GM21360 (cell line): Measurements from ENCODE around the gene UBE2J1.
A peak's percentile ranks its signal among the peaks of the same experiment; 100 is the strongest.

Experiments used
- ATAC-seq: cut with Tn5 transposase; IDR thresholded peaks from one replicate; pipeline ENCODE4 v1.9.1; 2021; ENCODE audit warnings: mild to moderate bottlenecking, moderate library complexity; ENCODE audit not compliant: unreplicated experiment

UBE2J1 gene

GRCh38 chr6:89368107-89368506, 15.6 kb upstream of the UBE2J1 start:
- ATAC-seq, result no peak

DNA sequence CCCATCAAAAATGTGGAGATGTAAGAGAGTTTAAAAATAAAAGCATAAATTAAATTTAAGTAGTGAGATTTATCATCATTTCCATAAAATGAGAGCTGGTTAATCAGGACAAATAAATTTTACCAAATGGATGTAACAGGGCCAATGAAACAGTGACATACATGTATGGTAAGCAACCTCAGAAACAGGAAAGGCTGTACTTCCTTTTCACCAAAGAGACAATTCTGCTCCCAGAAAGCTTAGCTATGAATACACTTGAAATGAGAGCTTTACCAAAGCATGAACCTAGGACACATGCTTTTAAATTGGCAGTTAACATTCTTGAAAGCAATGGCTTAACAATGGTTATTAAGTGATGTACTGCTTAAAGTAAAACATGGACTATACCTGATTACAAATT, 12.1 kb upstream of the UBE2J1 start:
- no peak for ATAC-seq

DNA sequence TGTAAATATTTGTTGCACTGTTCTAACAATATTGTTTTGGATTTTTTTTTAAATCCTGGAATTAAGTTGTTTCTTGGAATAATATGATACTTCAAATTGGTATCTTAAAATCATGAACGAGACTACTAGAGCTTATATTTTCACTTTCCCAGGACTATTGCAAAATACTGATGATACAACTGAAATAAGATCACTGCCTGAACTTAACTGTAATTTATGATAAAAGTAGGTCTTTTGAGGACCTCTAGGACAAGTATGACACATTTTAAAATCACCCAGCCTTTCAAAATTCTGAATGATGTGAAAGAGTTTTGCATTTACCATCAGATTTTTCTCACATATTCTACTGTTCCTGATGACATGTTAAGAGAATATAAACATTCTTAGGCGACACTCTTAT, 8.6 kb upstream of the UBE2J1 start:
- no peak for ATAC-seq

DNA sequence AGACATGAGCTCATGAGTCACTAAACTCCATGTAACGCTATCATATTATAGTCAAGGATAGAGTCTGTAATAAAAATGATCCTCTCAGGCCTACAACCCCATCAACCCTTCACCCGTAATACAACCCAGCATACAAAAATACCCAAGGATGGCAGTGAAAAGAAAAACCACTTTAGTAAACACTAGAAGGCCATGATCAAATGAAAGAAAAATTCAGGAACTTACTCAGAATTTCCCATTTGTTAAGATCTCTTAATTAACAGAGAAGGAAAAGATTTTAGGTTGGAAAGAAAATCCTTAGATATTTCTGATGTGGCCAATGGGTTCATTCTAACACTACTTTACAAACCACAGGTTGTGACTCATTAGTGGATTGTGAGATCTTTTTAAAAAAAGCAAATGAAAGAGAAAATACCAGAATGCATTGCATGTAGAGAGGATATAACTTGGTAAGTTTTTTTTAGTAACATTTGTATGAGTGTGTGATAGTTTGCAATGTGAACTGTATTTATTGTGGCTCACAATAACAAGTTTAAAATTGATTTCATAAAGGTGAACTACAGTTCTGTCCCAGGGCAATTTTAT, 8.0 kb upstream of the UBE2J1 start:
- ATAC-seq, result peak; percentile 47

DNA sequence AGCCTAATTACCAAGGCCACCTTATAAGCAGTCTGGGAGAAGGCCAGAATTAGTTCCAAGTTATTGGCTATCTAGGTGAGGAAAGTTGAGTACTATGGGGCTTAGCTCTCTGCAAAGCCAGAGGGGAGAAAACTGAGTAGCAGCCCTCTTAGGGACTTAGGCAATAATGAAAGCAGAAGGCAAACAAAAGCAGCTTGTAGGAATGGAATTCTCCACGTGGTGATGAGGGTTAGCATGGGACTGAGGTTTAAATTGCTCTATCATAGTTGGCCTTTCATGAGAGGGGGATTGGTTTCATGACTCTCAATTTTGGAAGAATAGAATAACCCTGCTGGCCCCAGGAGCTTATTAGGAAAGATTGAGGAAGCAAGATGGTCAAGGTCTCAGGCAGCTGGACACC, 7.0 kb upstream of the UBE2J1 start:
- ATAC-seq, result no peak

GRCh38 chr6:89357390-89357789, 4.9 kb upstream of the UBE2J1 start:
- peak; percentile 42 for ATAC-seq

DNA sequence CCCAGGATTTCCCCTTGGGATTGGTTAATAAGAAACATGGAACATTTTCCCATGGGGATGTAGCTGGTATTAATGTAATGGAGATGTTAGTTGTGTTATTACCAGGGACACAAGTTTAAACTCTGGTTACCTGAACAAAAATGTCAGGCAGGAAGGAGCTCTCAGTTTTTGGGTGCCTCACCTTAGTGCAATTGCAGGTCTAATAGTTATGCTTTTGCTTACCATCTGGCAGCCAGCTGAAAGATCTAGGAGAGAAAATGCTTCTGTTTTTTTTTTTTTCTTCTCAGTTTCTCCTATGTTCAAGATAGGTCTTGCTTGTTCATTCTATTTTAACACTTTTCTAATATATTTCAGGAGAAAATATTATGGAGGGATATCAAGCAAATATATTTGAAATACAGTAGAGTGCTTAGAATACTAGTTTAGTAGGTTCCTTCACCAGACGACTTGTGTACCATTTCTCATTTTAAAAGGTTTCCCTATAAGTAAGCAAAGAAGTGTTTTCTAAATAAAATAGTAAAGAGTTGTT, 4.2 kb upstream of the UBE2J1 start:
- no peak for ATAC-seq

DNA sequence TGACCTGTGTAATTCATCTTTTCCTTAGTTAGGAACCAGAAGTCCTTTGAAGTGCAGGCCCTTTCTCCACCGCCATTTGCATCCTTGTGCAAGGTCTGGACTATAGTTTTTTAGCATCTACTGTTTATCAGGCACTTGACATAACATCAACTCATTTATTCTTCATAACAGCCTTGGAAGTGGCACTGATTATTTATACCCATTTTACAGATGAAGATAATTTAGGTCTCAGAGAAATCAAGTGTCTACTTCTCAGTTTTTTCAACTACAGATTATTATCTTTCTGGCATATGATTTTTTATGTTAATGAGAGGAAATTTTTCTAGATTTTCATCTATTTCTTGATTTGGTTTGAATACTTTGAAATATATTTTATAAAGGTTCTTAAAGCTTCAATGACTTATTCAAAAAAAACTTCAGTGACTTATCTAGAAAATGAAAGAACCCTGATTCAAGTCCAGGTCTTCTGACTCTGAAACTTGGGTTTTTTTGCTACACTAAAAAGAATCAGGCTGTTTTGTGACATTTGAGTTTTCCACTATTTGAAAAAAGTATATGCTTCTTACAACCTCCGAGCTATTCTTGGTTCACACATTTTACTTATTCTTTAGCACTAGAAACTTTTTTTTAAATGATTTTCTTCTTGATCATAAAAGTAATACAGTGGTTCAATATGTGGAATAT, 3.1 kb upstream of the UBE2J1 start:
- no peak for ATAC-seq

DNA sequence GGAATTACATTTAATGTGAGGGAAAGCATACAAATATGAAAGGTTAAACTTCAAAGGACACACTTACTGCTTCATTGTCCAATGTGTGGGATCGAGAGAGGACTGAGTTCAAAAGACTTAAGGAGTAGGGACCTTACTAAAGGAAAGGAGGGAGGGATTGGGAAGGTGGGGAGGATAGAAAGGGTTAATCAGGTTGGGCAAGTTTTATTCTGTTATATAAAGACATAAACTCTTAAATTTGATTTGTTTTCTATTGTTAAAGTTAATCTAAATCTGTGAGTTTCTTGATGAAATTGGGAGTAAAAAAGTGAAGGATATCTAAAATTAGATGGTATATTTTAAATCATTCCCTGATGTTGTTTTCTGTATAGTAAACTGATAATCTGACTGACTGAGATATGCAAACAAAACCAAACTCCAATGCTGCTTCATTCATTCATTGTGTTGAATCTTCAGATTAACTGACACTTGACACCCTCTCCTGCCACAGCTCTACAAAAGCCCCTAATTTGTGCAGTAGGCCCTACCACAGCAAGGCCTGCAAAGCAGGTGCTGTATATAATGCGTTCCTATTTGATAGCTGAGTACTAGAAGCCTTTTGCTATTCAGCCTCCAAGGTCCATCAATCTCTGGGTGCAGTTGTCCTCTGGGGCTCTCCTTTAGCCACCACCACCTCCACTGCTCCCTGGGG, 1.3 kb upstream of the UBE2J1 start:
- no peak for ATAC-seq

DNA sequence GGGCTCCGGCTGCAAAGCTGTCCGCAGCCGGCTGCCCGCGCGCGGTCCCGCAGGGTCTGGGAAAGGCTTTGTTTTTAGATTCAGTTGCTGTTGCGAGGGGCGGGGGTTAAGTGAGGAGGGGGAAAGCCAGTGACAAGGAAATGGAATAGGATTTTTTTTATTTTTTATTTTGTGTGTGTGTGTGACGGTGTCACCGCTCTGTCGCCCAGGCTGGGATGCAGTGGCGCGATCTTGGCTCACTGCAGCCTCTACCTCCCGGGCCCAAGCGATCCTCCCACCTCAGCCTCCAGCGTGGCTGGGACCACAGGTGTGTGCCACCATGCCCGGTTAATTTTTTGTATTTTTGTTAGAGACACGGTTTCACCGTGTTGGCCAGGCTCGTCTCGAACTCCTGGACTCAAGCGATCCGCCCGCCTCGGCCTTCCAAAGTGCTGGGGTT, 615 bp upstream of the UBE2J1 start:
- no peak for ATAC-seq

- ATAC-seq, result no peak
Measured at GRCh38 chr6:89351671-89352277, 748 bp downstream of the UBE2J1 start.

DNA sequence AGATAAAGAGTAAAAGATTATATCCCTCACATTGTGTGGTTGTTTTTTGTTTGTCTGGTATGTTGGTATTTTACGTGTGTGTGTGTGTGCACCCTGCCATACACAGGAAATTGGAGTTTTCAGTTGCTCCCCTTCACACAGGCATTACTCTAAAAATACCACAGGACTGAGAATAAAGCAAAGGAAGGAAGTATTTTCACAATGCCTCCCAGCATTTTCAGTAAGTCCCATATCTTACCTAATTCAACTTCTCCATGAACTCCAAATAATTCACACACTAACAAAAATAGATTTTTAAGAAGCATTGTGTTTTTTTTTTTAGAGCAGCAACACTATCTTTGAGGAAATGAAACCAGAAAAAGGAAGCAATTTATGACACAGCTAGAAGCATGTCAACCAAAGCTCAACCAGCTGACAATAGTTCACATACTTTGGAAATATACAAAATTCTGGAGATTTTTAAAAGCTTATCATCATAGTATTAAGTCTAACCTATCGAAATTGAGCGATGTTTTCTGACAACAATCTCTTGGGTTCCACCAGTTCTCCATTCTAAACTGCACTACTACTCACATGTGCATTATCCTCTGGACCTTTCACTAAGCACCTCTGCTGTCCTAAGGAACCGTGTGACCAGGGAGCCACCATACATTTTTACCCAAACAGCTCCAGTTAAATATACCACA, 2.1 kb downstream of the UBE2J1 start:
- no peak for ATAC-seq

GRCh38 chr6:89348372-89348771, 4.2 kb downstream of the UBE2J1 start:
- no peak for ATAC-seq

DNA sequence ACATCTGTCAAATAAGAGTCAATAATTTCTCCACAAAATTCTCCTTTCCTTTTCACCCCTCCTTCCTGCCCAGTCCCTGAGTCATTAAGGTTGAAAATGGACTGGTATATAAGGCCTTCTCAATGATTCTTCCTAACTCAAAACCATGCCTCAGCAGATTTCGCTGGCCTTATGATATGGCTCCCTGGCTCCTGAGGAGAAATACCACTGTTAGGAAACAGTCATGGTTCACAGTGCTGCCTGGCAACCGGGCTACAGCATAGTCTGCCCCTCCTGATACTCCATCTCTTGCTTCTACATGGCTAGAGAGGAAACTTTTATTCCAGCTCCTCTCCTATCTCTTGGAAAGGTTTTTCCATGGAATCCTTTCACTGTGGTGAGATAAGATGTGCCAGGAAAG, 4.7 kb downstream of the UBE2J1 start:
- ATAC-seq, result no peak

GRCh38 chr6:89346433-89346832, 6.1 kb downstream of the UBE2J1 start:
- ATAC-seq, result no peak

DNA sequence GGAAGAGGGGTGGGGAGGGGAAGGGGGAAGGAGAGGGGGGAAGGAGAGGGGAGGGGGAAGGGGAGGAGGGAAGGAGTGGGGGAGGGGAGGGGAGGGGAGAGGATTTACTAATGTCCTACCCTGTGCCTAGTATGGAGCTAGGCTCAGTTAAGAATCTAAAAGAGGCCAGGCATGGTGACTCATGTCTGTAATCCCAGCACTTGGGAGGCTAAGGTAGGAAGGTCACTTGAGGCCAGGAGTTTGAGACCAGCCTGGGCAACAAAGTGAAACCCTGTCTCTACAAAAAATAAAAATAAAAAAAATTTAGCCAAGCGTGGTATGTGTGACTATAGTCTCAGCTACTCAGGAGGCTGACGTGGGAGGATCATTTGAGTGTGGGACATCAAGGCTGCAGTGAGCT, 13.0 kb downstream of the UBE2J1 start:
- ATAC-seq, result no peak

GRCh38 chr6:89335164-89335563, 17.4 kb downstream of the UBE2J1 start:
- ATAC-seq, result no peak

- ATAC-seq, result no peak
Measured at GRCh38 chr6:89330910-89331309, 21.6 kb downstream of the UBE2J1 start.

DNA sequence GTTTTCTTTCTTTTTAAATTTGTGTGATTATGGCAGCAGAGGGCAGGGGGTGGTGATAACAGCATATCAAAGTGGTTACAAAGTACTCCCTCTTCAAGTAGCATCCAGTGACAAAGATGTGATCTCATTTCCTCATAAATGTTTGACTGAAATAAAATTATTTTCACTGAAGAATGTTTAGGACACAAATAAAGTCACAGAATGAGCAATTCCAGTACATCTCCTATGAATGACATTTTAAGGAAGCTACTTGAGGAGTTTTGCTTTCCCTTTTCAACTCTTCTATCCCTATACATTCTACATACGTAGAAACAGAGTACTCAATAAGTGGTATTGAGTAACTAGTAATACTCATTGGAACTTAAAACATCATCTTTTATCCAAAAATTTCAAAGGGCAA, 23.5 kb downstream of the UBE2J1 start:
- no peak for ATAC-seq

DNA sequence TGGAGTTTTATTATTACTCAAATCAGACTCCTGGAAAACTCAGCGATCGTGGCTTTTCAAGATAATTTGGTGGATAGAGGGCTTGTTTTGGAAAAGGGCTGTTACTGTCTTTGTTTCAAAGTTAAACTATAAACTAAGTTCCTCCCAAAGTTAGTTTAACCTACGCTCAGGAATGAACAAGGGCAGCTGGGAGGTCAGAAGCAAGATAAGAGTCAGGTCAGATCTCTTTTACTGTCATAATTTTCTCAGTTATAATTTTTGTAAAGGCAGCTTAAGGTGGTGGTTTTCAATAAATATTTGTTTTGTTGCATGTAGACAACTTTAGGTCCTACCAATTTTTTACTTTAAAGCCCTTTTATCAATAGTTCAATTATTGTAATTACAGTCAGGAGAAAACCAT, 28.2 kb downstream of the UBE2J1 start:
- ATAC-seq, result no peak

- no peak for ATAC-seq
Measured at GRCh38 chr6:89323511-89323971, 29.0 kb downstream of the UBE2J1 start.
